Mesendoderm (in vitro differentiated cells): ENCODE measurements around the gene PCDHA6.
A peak's percentile ranks its signal among the peaks of the same experiment; 100 is the strongest.
"Not testable (repeated sequence)": the region's sequence is repeated elsewhere in the genome, so short reads cannot be mapped to it uniquely, and the experiment has no call there.

Experiments
- DNase-seq: peaks from one replicate; pipeline ENCODE4 v3.0.0; 2013
- H2AK5ac ChIP-seq: 2 replicates; pipeline ENCODE4 v1.6.1; 2013; ENCODE audit warnings: low read length, inconsistent platforms
- H2BK120ac ChIP-seq: 2 replicates; pipeline ENCODE4 v1.6.1; 2013; ENCODE audit warnings: low read depth, mild to moderate bottlenecking, low read length, moderate library complexity, mixed read lengths
- H2BK15ac ChIP-seq: replicated peaks from 2 replicates; pipeline ENCODE4 v1.6.1; 2013; ENCODE audit warnings: low read depth, mild to moderate bottlenecking, moderate library complexity
- H2BK5ac ChIP-seq: 2 replicates; pipeline ENCODE4 v1.6.1; 2013; ENCODE audit warnings: low read length, inconsistent platforms
- H3K18ac ChIP-seq: 2 replicates; pipeline ENCODE4 v1.6.1; 2013; ENCODE audit warnings: mild to moderate bottlenecking, low read length, mixed read lengths
- H3K23ac ChIP-seq: one replicate; pipeline ENCODE4 v1.6.1; 2013; ENCODE audit warnings: low read length
- H3K27ac ChIP-seq: 2 replicates; pipeline ENCODE4 v1.5.1; 2013; ENCODE audit warnings: low read depth, mild to moderate bottlenecking, inconsistent platforms, low read length, moderate library complexity
- H3K27me3 ChIP-seq: 2 replicates; pipeline ENCODE4 v1.6.1; 2013; ENCODE audit warnings: low read length, control low read depth, mild to moderate bottlenecking, inconsistent platforms; ENCODE audit not compliant: insufficient read depth, poor library complexity
- H3K36me3 ChIP-seq: 2 replicates; pipeline ENCODE4 v1.6.1; 2013; ENCODE audit warnings: low read length, inconsistent platforms; ENCODE audit not compliant: control insufficient read depth, insufficient read depth
- H3K4ac ChIP-seq: one replicate; pipeline ENCODE4 v1.6.1; 2013; ENCODE audit warnings: low read depth, mild to moderate bottlenecking, low read length, moderate library complexity
- H3K4me1 ChIP-seq: 2 replicates; pipeline ENCODE4 v1.6.1; 2013; ENCODE audit warnings: low read depth, low read length, inconsistent platforms; ENCODE audit not compliant: control insufficient read depth
- H3K4me2 ChIP-seq: 2 replicates; pipeline ENCODE4 v1.6.1; 2013; ENCODE audit warnings: low read length
- H3K4me3 ChIP-seq: 2 replicates; pipeline ENCODE4 v1.5.1; 2013; ENCODE audit warnings: mild to moderate bottlenecking, low read length
- H3K56ac ChIP-seq: one replicate; pipeline ENCODE4 v1.6.1; 2013; ENCODE audit warnings: low read length
- H3K79me1 ChIP-seq: 2 replicates; pipeline ENCODE4 v1.6.1; 2013; ENCODE audit warnings: low read length, inconsistent platforms
- H3K79me2 ChIP-seq: 2 replicates; pipeline ENCODE4 v1.6.1; 2013; ENCODE audit warnings: mild to moderate bottlenecking, low read length; ENCODE audit not compliant: control insufficient read depth, insufficient read depth
- H3K9ac ChIP-seq: 2 replicates; pipeline ENCODE4 v1.6.1; 2013; ENCODE audit warnings: low read length, inconsistent platforms
- H4K5ac ChIP-seq: one replicate; pipeline ENCODE4 v1.6.1; 2013; ENCODE audit warnings: low read length
- H4K8ac ChIP-seq: one replicate; pipeline ENCODE4 v1.6.1; 2013; ENCODE audit warnings: low read depth, mild to moderate bottlenecking, control low read depth, low read length, moderate library complexity
- WGBS: extraction: QIAGEN DNeasy Blood & Tissue Kit; methylation state at CpG from one replicate; pipeline ENCODE4 v1.1.7; 2013; ENCODE audit warnings: low lambda C conversion rate, missing lambda C conversion rate; ENCODE audit not compliant: insufficient coverage; ENCODE audit errors: extremely low coverage; 5-methylcytosine and 5-hydroxymethylcytosine counted together

Gene PCDHA6

DNA sequence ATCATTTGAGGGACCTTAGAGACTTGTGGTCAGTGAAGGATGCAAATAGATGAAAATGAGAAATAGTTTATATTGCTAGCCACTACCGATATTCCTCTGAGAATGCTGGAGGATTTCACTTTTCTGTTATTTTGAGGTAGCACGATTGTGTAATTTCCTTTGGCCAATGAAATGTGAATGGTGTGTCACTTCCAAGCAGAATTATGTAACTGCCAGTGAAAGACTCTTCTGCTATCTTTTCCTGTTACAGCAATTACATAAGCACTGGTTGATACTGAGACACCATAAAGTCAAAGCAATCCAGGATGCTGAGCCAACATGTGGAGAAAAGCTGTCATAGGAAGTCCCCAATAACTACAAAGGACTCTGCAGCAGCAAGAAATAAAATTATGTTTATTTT is 36.7 kb upstream of the PCDHA6 start:
- no peak for DNase-seq
- Histone ChIP-seq H2BK5ac (no peak overlapping the region), H3K9ac (no peak overlapping the region), H2AK5ac (no peak overlapping the region), H3K27ac (no peak overlapping the region), H3K4me3 (no peak overlapping the region), H3K4me2 (no peak overlapping the region), H4K5ac (no peak overlapping the region), H3K4ac (no peak overlapping the region), H3K79me2 (no peaks in the 10 kb centered on the region), H2BK15ac (no peak overlapping the region), H3K4me1 (no peaks in the 10 kb centered on the region), H3K18ac (no peak overlapping the region), H4K8ac (no peak overlapping the region), H3K36me3 (no peaks in the 10 kb centered on the region), H3K56ac (no peak overlapping the region), H3K27me3 (no peaks in the 10 kb centered on the region), H3K23ac (no peak overlapping the region), H2BK120ac (no peak overlapping the region), H3K79me1 (no peaks in the 10 kb centered on the region)
- no CpG with 5 or more reads among the region's 2 CpGs for WGBS

DNA sequence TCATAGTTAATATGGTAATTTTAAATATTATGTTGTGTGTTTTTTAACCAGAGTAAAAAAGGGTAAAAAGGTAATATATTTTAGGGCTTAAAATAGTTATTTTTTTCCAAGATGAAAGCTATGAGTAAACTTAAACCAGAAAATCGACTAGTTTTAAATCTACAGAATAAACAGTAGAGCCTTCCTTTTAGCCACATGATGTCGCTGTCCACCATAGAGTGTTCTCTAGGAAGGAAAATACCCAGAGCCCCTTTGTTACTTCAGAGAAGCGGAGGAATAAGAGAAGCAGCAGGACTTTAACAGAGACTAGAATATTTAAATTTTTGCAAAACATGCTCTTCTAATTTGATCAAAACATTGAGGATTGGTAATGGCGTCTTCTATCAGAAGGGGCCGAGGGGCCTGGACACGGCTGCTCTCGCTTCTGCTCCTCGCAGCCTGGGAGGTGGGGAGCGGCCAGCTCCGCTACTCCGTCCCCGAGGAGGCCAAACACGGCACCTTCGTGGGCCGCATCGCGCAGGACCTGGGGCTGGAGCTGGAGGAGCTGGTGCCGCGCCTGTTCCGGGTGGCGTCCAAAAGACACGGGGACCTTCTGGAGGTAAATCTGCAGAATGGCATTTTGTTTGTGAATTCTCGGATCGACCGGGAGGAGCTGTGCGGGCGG is 33.0 kb upstream of the PCDHA6 start, which contains the start of gene PCDHA2:
TSS of gene PCDHA2 (plus strand) at position 258 of the 664 bp plus-strand sequence.
- no peak within 1 kb of the TSS for H2BK15ac ChIP-seq
- no peak within 1 kb of the TSS for H2BK5ac ChIP-seq
- peak within 1 kb of the TSS; percentile 25 for H3K56ac ChIP-seq
- H3K23ac ChIP-seq: no peak within 1 kb of the TSS
- H4K8ac ChIP-seq: no peak within 1 kb of the TSS
- no peak within 1 kb of the TSS for H3K27ac ChIP-seq
- H3K79me1 ChIP-seq: no peaks in the 10 kb centered on the region
- no peak within 1 kb of the TSS for H3K18ac ChIP-seq
- H3K36me3 ChIP-seq: no peaks in the 10 kb centered on the region
- H2AK5ac ChIP-seq: no peak within 1 kb of the TSS
- H3K9ac ChIP-seq: peak within 1 kb of the TSS; percentile 21
- no peak within 1 kb of the TSS for H4K5ac ChIP-seq
- no CpG with 5 or more reads among the region's 27 CpGs for WGBS
- no peak within 1 kb of the TSS for H3K4me2 ChIP-seq
- no peak within 1 kb of the TSS for H3K4ac ChIP-seq
- H3K4me1 ChIP-seq: no peaks in the 10 kb centered on the region
- peak; percentile 53 for DNase-seq
- no peak within 1 kb of the TSS for H2BK120ac ChIP-seq
- no peaks in the 10 kb centered on the region for H3K79me2 ChIP-seq
- H3K4me3 ChIP-seq: no peak within 1 kb of the TSS
- H3K27me3 ChIP-seq: no peaks in the 10 kb centered on the region

DNA sequence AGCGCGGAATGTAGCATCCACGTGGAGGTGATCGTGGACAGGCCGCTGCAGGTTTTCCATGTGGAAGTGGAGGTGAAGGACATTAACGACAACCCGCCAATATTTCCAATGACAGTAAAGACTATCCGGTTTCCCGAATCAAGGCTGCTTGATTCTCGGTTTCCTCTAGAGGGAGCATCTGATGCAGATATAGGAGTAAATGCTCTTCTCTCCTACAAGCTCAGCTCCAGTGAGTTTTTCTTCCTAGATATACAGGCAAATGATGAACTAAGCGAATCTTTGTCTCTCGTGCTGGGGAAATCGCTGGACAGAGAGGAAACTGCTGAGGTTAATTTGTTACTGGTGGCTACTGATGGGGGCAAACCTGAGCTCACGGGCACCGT is 32.5 kb upstream of the PCDHA6 start:
- no peaks in the 10 kb centered on the region for H3K79me2 ChIP-seq
- H3K4me1 ChIP-seq: no peaks in the 10 kb centered on the region
- H2BK15ac ChIP-seq: no peak overlapping the region
- no peak overlapping the region for H3K4ac ChIP-seq
- H3K79me1 ChIP-seq: no peaks in the 10 kb centered on the region
- peak; percentile 49 for DNase-seq
- no peaks in the 10 kb centered on the region for H3K36me3 ChIP-seq
- no peak overlapping the region for H3K23ac ChIP-seq
- no peak overlapping the region for H2AK5ac ChIP-seq
- H3K9ac ChIP-seq: peak overlapping the region; percentile 21
- WGBS: no CpG with 5 or more reads among the region's 15 CpGs
- H3K56ac ChIP-seq: peak overlapping the region; percentile 25
- H3K4me3 ChIP-seq: no peak overlapping the region
- no peak overlapping the region for H2BK120ac ChIP-seq
- no peak overlapping the region for H3K18ac ChIP-seq
- H3K4me2 ChIP-seq: no peak overlapping the region
- H3K27ac ChIP-seq: no peak overlapping the region
- H4K8ac ChIP-seq: no peak overlapping the region
- H4K5ac ChIP-seq: no peak overlapping the region
- H3K27me3 ChIP-seq: no peaks in the 10 kb centered on the region
- H2BK5ac ChIP-seq: no peak overlapping the region

DNA sequence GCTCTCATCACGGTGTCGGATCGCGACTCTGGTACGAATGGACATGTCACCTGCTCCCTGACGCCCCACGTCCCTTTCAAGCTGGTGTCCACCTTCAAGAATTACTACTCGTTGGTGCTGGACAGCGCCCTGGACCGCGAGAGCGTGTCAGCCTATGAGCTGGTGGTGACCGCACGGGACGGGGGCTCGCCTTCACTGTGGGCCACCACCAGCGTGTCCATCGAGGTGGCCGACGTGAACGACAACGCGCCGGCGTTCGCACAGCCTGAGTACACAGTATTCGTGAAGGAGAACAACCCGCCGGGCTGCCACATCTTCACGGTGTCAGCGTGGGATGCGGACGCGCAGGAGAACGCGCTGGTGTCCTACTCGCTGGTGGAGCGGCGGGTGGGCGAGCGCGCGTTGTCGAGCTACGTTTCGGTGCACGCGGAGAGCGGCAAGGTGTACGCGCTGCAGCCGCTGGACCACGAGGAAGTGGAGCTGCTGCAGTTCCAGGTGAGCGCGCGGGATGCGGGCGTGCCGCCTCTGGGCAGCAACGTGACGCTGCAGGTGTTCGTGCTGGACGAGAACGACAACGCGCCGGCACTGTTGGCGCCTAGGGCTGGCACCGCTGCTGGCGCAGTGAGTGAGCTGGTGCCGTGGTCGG is 31.6 kb upstream of the PCDHA6 start:
- H3K4me3 ChIP-seq, H3K4ac ChIP-seq, H3K79me1 ChIP-seq, H4K8ac ChIP-seq, H4K5ac ChIP-seq, DNase-seq, H3K27me3 ChIP-seq, H3K27ac ChIP-seq, H3K18ac ChIP-seq, H2BK5ac ChIP-seq, H3K56ac ChIP-seq, H3K9ac ChIP-seq, H3K4me2 ChIP-seq, H2AK5ac ChIP-seq, H2BK15ac ChIP-seq, H3K79me2 ChIP-seq, H3K36me3 ChIP-seq, H3K4me1 ChIP-seq, H2BK120ac ChIP-seq, H3K23ac ChIP-seq: not testable (repeated sequence)
- WGBS: no CpG with 5 or more reads among the region's 72 CpGs

DNA sequence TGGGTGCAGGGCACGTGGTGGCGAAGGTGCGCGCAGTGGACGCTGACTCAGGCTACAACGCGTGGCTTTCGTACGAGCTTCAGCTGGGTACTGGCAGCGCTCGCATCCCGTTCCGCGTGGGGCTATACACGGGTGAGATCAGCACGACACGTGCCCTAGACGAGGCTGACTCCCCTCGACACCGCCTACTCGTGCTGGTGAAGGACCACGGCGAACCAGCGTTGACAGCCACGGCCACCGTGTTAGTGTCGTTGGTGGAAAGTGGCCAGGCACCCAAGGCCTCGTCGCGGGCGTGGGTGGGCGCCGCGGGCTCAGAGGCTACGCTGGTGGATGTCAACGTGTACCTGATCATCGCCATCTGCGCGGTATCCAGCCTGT is 31.1 kb upstream of the PCDHA6 start:
- DNase-seq: no peak
- Histone ChIP-seq H4K5ac (no peak overlapping the region), H3K4ac (no peak overlapping the region), H3K4me1 (no peaks in the 10 kb centered on the region), H4K8ac (no peak overlapping the region), H2BK5ac (no peak overlapping the region), H2BK120ac (no peak overlapping the region), H3K79me2 (no peaks in the 10 kb centered on the region), H3K18ac (no peak overlapping the region), H3K4me2 (no peak overlapping the region), H2BK15ac (no peak overlapping the region), H3K27ac (no peak overlapping the region), H3K36me3 (no peaks in the 10 kb centered on the region), H3K27me3 (no peaks in the 10 kb centered on the region), H2AK5ac (no peak overlapping the region), H3K56ac (no peak overlapping the region), H3K4me3 (no peak overlapping the region), H3K23ac (no peak overlapping the region), H3K9ac (no peak overlapping the region), H3K79me1 (no peaks in the 10 kb centered on the region)
- WGBS: no CpG with 5 or more reads among the region's 39 CpGs
